T follicular helper cell (primary cell): ENCODE measurements around the gene ATP2B2.

ENCODE experiments used
- DNase-seq: peaks from one replicate; pipeline ENCODE4 v3.0.0-alpha.2; 2020; ENCODE audit warnings: low read depth

Gene ATP2B2

GRCh38 chr3:10363935-10364334 lies 141.5 kb downstream of the ATP2B2 start:
- DNase-seq = no peak

DNA sequence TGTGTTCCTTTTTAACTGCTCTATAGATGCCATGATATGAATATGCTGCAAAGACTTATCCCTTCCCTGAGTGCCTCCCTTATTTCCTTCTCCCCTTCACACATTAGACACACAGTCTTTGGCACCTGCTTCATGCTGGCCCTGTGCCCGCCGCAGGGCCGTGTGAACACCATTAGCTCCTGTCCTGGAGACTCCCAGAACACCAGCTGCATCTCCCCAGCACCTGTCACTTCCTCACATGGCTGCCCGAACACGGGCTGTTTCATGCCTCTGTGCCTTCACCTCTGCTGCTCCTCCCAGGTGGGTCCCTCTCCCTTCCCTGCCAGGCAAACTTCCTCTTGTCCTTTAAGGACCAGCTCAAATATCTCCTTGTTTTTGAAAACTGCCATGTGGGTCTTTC lies 144.0 kb downstream of the ATP2B2 start:
- DNase-seq = no peak

GRCh38 chr3:10360478-10360877 lies 144.9 kb downstream of the ATP2B2 start:
- DNase-seq = no peak

- no peak for DNase-seq
These were observed 145.6 kb downstream of the ATP2B2 start for GRCh38 chr3:10359761-10360161.

- no peak for DNase-seq
These were observed 146.9 kb downstream of the ATP2B2 start for GRCh38 chr3:10358309-10358980.

DNA sequence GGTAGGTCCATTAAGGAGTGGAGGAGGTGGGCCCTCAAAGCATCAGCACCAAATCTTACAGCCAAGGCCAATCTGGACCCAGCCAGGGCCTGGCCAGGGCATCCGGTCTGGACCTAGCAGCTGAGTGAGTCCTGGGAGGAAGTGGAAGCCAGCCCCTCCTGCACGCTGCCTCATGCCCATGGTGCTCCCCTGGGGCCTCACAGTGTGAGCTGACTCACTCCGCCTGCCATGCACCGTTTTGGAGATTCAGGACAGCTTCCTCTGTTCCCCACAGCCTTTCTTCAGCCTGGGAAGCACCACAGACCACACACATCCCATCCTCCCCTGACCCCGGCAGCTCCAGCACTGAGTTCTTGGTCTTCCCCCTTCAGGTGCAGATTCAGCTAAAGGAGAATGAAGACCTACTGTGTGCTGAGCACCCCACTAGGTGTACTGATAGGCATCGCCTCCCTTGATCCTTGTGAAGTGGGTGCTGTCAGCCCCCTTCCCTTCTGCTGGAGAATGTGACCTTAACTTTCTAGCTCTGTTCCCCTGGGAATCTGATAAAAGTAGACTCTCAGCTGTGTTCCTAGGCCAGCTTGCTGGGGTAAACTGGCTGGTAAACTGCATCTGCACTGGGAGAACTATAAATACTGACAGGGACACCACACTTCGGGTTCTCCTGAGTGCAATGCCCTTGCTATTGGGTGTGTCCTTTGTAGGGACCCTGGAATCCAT lies 147.6 kb downstream of the ATP2B2 start:
- no peak for DNase-seq

- no peak for DNase-seq
These were observed 148.3 kb downstream of the ATP2B2 start for GRCh38 chr3:10357095-10357494.

GRCh38 chr3:10356461-10356981 lies 148.9 kb downstream of the ATP2B2 start:
- no peak for DNase-seq

DNA sequence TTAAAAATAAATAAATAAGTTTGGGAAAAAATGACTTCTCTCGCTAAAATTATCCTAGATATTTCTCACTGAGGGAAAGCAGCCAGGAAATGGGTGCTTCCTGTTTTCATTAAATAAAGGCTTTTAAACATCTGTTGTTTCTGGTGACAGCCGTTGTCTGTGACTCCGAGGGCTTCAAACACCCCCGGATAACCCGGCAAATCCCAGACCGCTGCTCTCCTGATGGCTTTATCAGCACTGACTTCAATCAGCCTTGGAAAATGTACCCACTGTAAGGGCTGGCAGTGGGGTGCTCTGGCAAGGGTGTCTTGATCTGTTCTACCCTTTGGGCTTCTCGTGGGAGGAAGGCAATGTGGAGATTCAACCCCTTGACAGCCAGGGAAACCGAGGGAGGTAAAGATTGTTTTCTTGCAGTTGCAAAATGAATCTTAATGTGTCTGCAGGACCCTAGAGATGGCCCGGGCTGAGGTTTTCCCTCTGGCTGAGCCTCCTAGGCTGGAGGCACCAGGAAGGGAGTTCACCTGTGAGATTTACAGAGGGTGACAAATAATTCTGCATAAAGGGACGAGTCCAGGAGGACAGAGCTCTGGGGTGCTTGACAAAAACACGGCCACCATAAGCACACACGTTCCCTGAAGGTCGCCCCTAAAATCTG lies 150.9 kb downstream of the ATP2B2 start:
- no peak for DNase-seq

- no peak for DNase-seq
These were observed 151.6 kb downstream of the ATP2B2 start for GRCh38 chr3:10353661-10354360.

- no peak for DNase-seq
These were observed 152.2 kb downstream of the ATP2B2 start for GRCh38 chr3:10353160-10353559.

DNA sequence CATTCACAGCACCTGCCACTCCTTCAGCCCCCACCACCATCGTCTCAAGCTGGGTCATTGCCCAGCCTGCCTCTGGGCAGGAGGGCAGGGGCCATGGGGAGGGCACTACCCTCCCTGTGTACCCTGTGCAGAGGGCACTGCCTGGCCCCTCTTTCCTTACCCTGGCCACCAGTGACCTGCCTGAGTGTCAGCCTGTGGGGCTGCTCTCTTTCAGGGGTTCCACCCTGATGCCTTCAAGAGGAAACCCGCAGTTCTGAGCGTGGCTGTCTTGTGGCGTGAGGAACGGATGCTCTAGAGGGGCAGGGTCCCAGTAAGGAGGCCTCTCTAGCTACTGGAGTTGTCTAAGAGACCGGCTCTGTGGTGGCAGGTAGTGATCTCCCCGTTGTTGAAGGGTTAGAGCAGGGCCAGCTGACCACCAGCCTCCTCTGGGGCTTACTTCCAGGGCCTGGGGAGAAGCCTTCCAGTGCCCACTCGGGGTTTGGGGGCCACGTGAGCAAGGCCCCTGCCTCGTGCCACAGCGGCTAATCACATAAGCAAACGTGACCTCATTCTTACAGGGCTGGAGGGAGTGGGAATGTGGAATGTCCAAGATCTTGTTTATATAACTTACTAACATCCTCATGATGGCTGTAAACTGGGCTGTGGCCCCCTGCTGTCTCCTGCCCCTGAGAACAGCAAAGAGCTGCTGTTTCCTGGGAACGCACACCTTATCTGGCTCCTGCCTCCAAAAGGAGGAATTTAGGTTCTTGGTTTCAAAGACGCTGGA lies 153.1 kb downstream of the ATP2B2 start:
- no peak for DNase-seq

DNA sequence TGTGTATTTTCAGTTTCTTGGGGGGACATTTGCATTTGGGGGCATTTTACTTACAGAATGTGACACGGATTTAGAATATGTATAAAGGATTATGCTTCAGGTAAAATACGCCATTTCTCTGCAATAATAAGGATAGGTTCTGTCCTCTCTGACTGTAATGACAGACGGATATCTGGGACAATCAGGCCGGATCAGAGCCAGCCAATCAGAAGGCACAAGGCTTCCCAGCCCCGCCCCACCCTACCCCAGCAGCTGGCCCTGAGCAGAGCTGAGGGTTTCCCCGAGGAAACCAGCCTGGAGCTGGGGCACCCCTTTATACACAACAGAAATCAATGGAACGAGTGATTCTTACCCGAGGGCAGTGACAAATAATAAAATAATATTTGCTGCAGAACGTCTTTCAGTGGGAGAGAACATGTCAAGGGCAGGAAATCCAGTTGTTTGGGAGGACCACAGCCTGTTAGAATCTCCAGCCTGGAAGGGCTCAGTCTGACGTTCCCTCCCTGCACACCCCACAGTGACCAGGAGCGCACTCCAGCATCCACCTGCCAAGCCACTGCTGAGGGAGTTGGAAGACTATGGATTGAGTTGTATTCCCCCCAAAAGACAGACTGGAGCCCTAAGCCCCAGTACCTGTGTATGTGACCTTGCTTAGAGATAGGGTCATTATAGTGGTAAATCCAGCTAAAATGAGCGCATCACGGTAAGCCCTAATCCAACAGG lies 154.2 kb downstream of the ATP2B2 start:
- DNase-seq = no peak

DNA sequence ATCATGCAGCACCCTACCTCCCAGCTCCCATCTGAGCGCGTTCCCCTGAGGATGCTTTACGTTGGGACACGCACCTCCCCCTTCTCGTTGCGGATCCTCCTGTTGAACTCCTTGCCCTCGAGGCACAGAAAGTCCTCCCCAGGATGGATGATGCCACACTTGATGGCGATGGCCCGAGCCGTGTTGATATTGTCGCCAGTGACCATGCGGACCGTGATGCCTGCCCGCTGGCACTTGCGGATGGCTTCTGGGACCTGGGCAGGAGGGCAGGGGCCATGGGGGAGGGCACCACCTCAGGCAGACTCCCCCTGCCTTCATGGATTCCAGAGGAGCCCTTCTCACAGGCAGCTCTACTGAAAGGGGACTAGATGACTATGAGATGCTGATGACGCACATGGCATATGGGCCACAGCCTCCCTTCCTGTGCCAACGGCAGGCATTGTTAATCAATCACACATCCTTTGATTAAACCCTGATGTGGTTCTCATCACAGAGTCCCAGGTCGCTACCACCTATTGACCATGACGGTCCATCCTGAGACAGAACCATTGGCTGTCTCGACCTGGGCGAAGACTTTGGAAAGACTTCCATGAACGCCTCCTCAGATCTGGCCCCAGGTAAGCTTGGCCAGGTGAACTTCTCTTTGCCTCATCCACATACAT lies 154.9 kb downstream of the ATP2B2 start:
- no peak for DNase-seq

- DNase-seq = no peak
These were observed 155.6 kb downstream of the ATP2B2 start for GRCh38 chr3:10349801-10350200.

DNA sequence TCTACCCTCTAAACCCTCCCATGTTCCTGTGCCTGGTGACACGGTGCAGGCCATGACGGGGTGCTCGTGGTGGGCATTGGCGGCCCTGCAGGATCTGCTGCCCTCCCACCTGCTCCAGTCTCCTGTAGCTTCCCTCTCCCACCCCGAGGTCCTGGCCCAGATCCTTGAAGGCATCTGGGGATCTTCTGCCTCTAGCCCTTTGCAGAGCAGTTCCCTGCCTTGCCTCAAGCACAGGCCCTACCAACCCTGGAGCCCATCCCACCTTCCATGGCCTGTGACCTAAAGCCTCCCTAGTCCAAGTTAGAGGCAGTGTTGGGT lies 157.0 kb downstream of the ATP2B2 start:
- no peak for DNase-seq

GRCh38 chr3:10347648-10348403 lies 157.6 kb downstream of the ATP2B2 start:
- no peak for DNase-seq

GRCh38 chr3:10345911-10346310 lies 159.5 kb downstream of the ATP2B2 start:
- no peak for DNase-seq

DNA sequence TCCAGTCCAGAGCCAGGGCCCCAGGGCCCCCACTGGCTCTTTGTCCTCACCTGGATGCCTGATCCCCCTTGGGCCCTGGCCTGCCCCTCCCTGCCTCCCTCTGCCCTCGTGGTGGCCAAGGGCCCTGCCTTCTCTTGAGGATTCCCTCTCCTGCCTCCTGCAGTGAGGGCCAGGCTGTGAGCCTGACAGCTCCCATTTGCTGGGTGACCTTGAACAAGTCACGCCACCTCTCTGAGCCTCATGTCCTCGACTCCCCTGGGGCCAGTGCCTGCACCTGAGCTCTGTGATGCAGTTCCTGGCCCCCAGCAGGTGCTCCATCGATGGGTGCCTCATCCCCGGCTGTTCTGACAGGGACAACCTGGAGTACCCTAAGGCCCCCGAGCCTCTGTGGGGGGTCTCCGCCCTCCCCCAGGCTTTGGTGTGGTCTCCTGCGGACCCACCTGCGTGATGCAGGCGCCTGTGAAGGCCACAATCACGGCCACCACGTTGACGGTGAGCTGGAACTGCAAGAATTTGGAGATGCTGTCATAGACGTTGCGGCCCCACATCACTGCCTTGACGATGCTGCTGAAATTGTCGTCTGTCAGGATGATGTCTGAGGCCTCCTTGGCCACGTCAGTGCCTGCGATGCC lies 160.3 kb downstream of the ATP2B2 start:
- no peak for DNase-seq
